GM12801 (cell line): Measurements from ENCODE around the gene CALN1.

Experiments used
- CTCF ChIP-seq: IDR thresholded peaks from one replicate; pipeline ENCODE4 v1.5.1; 2011; ENCODE audit warnings: control low read depth; ENCODE audit not compliant: insufficient read length; ENCODE audit errors: extremely low read depth

Gene CALN1

GRCh38 chr7:72444026-72444776 is 32.1 kb upstream of the CALN1 start:
- TF ChIP-seq CTCF, result no peak

GRCh38 chr7:72441791-72442190 is 29.7 kb upstream of the CALN1 start:
- TF ChIP-seq CTCF, result no peak

- TF ChIP-seq CTCF, result no peak
Observed at GRCh38 chr7:72438491-72438890, 26.4 kb upstream of the CALN1 start.

GRCh38 chr7:72437610-72438009 is 25.5 kb upstream of the CALN1 start:
- no peak for TF ChIP-seq CTCF

GRCh38 chr7:72437061-72437585 is 25.0 kb upstream of the CALN1 start:
- TF ChIP-seq CTCF, result no peak

- TF ChIP-seq CTCF, result no peak
Observed at GRCh38 chr7:72435925-72436480, 23.9 kb upstream of the CALN1 start.

GRCh38 chr7:72435366-72435765 is 23.2 kb upstream of the CALN1 start:
- no peak for TF ChIP-seq CTCF
